GM21515 (cell line): ENCODE data around the gene TMEM41B.
"Not testable (repeated sequence)": the region's sequence is repeated elsewhere in the genome, so short reads cannot be mapped to it uniquely, and the experiment has no call there.

Source experiments
- ATAC-seq: cut with Tn5 transposase; IDR thresholded peaks from one replicate; pipeline ENCODE4 v1.9.1; 2021; ENCODE audit not compliant: unreplicated experiment

The TMEM41B gene, protein sequence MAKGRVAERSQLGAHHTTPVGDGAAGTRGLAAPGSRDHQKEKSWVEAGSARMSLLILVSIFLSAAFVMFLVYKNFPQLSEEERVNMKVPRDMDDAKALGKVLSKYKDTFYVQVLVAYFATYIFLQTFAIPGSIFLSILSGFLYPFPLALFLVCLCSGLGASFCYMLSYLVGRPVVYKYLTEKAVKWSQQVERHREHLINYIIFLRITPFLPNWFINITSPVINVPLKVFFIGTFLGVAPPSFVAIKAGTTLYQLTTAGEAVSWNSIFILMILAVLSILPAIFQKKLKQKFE

DNA sequence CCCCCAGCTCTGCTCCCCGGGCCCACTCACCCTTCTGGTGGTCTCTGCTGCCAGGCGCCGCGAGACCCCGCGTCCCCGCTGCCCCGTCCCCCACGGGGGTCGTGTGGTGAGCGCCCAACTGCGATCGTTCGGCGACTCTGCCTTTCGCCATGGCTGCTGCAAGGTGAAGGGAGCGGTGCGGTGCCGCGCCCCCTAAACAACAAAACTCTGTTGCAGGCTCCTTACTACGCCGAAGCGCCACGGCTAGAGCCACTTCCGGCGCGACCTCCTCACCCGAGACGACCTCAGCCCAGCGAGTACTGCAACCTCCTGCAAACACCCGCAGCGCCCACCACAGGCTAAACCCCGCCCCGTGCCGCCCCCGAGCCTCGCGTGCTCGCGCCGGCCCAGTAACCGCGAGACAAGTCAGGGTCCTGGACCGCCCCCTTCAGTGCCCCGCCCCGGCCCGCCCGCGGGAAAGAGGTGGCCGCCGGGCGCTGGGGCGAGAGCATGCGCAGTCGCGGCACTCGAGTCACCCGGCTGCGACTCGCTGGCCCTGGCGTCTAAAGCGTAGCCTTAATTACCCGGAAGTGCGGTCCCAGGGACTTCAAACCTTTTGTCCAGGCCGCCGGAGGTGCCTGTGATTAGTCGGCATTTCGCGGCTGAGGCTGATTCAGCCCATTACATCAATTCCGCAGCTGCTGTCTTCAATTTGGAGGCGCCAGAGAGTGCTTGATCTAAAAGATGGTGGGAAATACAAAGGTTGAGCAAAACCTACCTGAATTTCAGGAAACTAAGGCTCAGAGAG lies at the start of gene TMEM41B:
Gene TMEM41B, minus strand, starts transcription at position 303 of the 787 bp plus-strand sequence. Its CDS starts 152 bp downstream, at position 151.
- peak; percentile 96 for ATAC-seq

DNA sequence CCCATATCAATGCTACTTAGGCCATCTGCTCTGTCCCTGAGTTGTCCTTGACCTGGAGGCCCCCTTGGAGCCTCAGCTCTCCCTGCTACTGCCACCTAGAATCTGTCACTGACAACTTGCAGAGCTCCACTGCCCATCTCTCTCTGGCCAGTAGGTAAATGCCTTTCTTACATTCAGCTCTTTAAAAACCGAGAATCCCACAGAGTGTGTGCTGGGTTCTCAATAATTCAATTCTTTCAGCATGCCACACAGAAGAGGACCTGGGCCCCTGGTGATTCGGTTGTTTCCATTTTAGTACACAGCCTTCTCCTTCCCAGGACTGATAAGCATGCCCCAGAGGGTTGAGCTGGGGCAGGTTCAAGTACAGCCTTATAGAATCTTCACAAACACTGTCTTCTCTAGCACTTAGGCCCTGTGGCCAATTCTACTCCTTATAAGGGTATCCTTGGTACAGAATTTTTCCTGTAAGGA lies 48.0 kb upstream of the TMEM41B start:
- ATAC-seq, result no peak

DNA sequence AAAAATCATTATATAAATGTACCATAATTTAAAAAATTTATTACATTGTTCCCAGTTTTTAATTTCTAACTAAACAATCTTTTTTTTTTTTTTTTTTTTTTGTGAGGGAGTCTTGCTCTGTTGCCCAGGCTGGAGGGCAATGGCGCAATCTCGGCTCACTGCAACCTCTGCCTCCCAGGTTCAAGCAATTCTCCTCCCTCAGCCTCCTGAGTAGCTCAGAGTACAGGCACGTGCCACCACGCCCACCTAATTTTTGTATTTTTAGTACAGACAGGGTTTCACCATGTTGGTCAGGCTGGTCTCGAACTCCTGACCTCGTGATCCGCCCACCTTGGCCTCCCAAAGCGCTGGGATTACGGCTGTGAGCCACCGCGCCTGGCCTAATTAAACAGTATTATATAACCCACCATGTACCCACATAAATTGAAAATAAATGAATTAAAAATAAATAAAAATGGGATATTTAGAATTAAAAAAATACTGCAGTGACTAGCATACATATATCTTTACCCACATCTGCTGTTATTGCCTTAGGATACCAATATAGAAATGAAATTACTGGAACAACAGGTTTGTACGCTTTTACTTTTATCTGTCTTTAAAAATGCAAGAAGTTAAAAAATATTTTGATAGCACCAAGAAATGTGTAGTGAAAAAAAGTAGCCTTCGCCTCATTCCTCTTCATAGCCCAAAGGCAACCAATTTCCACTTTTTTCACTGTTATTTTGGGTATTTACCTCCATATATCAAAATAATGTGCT lies 46.6 kb upstream of the TMEM41B start:
- ATAC-seq, result not testable (repeated sequence)

DNA sequence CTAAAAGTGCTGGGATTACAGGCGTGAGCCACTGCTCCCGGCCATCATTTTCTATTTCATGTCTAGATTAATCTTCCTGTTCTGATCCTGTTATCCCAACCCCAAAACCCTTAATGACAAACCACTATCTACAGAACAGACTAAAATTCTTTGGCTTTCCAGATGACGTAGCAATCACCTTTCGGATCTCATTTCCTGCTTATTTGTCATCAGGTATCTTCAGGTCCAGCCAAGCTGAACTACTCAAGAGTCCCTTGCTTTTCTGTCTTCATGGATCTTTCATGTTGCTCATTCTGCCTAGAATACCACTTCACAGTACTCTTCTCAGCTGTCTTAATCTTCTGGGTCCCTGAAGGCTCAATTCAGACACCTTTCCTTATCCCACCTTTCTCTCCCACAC lies 42.6 kb upstream of the TMEM41B start:
- ATAC-seq, result no peak

DNA sequence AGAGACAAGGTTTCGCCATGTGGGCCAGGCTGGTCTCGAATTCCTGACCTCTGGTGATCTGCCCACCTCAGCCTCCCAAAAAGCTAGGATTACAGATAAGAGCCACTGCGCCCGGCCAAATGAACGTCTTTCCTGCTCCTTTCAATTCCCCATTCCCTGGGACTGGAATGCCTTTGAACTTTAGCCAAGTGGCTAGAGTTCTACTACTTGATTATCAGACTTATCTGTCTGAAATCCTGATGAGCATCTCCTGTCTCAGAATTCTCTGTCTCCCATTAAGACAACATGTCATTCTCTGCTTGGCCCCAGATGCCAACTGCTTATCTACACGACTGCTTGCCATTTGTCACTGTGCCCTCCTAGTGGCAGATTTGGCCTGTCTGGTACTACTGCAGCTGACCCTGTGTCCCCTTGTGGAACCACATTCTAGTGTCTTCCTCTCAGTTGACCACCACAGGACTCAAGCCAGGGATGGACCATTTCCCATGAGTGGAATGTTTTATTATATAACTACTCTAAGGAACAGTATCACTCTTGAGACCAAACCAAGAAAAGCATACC lies 37.0 kb upstream of the TMEM41B start:
- no peak for ATAC-seq

DNA sequence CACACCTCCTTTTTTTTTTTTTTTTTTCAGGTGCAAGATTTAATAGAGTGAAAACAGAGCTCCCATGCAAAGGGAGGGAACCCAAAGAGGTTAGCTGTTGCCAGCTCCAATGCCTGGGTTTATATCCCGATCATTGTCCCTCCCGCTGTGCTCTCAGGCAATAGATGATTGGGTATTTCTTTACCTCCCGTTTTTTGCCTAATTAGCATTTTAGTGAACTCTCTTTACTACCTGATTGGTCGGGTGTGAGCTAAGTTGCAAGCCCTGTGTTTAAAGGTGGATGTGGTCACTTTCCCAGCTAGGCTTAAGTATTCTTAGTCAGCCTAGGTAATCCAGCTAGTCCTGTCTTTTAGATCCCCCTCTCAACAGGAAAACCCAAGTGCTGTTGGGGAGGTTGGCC lies 33.4 kb upstream of the TMEM41B start:
- ATAC-seq, result not testable (repeated sequence)

DNA sequence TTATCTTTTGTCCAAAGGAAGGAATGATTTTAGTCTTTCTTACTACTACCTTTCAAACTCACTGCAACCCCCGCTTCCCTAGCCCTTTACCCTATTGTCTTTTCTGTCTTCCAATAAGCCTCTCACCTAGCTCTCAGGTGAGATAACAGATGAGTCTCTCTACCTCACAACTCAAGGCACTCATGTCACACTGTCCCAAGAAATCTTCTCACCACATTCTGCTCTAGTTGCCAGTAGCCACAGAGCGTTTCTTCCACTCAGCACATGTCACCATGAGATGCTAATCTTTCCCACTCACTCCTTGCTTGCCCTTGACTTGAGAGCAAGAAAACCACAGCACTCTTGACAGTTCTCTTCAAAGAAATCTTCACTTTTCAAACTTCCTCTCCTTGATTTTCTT lies 32.7 kb upstream of the TMEM41B start:
- no peak for ATAC-seq

DNA sequence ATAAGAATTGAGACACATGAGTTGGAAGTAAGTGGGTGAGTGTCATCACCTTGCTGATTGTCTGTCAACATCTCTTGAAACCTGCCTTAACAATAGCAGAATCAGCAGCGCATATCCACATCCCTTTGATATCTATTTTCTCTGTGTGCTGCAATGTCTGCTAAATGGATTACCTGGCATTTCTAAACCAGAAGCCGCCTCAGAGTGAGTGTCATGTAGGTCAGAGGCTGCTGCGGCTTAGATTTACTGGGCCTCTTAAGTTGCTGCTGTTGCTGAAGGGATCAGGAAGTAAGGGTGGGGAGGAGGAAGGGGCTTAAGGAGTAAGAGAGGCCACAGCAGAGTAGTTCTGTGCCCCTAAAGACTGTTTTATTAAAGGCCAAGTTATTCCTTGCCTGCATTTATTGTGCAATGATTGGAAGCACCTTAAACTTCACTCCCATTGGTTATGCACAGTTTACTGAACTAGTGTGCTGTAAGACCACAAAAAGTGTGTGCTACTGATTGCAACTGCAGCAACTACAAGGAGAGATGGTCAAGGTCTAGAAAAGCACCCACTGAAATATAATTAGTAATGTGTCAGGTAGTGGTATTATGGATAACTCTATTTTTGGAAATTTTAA lies 29.8 kb upstream of the TMEM41B start:
- no peak for ATAC-seq

DNA sequence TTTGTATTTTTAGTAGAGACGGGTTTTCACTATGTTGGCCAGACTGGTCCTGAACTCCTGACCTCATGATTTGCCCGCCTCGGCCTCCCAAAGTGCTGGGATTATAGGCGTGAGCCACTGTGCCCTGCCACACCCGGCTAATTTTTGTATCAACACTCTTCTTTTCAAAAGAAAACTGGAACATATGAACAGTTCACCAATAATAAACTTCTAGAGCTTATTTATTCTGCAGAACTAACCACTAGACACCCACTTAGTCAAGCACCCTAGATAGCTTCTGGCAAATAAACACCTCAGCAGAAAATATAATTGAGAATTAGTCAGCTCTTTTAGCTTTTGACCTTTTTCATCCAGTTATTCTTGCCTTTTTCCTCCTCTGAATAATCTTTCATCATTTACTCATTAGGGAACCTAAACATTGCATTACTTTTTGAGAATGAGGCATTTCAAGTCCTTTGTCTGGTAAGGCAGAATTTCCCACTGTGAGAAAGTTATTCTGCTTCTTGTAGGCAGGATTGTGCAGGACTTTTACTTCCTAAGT lies 27.3 kb upstream of the TMEM41B start:
- ATAC-seq, result no peak

DNA sequence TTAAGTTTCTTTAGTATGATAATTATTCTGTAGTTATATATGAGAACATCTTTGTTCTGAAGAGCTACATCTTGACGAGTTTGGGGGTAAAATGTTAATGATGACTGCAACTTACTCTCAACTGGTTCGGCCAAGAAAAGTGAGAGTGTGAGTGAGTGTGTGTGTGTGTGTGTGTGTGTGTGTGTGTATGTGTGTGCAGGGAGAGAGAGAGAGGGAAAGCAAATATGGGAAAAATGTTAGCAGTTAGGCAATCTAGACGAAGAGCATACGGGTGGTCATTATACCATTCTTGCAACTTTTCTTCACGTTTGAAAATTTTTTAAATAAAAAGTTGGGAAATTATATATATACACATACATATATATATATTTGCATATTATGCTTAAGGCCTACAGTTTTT lies 18.3 kb upstream of the TMEM41B start:
- ATAC-seq, result no peak

DNA sequence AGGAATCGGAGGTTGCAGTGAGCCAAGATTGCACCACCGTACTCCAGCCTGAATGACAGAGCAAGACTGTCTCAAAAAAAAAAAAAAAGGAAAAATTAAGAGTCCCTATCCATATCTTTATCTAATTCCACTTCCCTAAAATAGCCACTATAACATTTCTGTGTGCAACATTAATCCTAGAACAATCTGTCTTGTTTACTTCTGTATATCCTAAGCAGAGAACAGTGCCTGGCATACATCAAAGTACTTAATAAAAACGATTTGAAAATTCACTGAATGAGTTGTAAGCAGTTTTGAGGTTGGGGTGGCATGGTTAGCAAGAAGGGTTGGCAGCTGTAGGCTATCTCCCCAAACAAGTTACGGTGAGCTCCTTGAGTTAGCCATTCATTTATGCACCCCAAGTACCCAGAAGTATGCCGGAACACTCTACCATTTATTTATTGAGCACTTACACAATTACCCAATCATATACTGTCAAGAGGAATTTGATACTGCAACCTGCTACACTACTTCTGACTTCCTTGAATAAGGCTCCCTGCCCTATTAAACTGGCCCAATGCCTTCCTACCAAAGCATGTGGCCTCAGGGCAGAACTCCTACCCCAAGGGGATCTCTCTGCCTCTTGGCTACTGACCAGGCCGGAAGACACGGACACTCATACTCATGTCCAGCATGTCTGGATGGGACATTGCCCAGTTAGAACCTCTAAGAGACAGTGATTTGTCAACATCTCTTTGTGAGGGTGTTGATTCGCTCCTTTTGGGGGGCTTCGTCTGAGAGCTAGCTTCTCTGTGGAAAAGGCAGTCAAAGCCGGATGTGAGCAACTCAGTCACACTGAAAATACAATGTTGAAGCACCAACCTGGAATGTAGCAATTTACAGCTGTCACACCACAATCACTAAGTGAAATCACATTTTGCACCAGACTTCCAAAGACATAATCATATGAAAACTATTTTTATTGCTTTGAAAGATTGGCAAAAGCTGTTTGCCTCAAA lies 16.3 kb upstream of the TMEM41B start:
- no peak for ATAC-seq

DNA sequence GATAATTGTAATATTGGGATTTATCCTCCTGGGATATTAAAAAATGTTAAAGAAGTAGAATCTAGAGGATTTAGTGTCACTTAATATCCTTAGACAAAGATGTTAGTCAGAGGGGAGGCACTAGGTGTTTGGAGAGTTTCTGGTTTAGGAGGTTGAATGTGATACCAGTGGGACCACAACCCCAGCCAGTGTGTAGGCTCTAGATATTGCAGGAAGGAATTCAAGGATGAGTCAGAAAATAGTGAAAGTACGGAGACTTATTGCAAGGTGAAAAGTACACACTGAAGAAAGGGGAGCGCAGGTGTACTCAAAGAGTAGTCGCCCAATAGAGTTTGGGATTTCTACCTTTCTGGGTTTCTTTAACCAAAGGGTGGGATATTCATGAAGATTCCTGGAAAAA lies 5.7 kb upstream of the TMEM41B start:
- ATAC-seq, result no peak

DNA sequence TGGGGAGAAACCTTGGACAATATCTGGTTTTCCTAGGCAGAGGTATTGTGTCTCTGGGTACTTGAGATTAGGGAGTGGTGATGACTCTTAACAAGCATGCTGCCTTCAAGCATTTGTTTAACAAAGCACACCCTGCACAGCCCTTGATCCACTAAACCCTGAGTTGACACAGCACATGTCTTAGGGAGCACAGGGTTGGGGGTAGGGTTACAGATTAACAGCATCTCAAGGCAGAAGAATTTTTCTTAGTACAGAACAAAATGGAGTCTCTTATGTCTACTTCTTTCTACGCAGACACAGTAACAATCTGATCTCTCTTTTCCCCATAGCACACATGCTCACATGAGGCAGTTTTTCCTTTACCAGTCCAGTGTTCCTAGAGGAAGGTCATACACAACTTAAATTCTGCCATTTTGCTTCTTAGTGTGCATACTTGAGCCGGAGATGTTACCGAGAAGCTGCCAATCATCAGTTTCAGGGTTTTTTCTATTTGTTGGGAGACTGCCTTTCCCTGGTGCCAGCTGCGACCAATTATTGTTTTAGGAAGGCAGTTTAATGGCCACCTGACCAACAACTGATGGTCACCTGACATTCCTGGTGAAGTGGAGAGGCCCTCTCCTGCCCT lies 5.1 kb upstream of the TMEM41B start:
- ATAC-seq, result not testable (repeated sequence)

DNA sequence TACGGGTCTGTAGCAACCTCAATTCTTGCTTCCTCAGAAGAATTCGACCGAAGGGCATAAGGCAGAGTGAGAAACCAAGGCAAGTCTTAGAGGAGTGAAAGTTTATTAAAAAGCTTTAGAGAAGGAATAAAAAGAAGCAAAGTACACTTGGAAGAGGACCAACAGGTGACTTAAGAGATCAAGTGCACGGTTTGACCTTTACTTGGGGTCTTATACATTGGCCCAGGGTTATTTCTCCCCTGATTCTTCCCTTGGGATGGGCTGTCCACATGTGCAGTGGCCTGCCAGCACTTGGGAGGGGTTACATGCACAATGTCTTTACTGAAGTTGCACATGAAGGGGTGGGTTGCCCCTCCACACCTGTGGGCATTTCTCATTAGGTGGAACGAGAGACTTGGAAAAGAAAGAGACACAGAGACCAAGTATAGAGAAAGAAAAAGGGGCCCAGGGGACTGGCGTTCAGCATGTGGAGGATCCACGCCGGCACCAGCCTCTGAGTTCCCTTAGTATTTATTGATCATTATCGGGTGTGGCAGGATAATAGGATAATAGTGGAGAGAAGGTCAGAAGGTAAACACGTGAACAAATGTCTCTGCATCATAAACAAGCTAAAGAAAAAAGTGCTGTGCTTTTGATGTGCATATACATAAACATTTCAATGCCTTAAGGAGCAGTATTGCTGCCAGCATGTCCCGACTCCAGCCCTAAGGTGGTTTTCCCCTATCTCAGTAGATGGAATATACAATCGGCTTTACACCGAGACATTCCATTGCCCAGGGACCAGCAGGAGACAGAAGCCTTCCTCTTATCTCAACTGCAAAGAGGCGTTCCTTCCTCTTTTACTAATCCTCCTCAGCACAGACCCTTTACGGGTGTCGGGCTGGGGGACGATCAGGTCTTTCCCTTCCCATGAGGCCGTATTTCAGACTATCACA lies 4.3 kb upstream of the TMEM41B start:
- not testable (repeated sequence) for ATAC-seq

DNA sequence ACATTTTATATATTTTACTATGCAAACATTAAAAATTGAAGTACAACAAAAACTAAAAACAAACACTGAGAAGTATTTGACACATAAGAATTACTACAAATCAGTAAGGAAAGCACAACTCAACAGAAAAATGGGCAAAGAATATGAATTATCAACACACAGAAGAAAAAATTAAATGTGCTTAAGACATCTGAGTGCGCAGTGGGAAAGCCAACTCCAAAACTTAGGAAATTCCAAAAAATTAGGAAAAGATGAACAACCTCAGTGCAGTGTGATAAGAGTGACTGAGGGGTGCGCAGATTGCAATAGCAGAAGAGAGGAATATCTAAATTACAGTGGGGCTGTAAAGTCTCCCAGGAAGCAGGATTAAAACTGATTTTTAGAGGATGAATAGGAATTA lies 1.9 kb upstream of the TMEM41B start:
- no peak for ATAC-seq

DNA sequence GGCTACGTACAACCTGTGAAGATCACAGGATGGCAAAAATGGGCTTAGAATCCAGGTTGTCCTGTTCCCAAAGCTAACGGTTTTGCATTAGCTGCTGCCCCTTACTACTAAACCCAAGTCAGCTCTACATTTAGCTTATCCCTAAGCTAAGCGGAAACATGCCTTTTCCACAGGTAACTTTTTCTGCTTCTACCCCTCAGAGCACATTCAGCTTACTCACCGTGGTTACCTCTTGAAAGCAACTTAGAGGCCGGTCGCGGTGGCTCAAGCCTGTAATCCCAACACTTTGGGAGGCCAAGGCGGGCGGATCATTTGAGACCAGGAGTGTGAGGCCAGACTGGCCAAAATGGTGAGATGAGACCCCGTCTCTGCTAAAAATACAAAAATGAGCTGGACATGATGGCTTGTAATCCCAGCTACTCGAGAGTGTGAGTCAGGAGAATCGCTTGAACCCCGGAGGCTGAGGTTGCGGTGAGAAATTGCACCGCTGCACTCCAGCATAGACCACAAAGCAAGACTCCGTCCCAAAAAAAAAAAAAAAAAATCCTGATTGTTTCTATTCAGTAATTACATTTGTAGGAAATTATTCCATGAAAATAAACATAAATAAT lies 790 bp upstream of the TMEM41B start:
- no peak for ATAC-seq

DNA sequence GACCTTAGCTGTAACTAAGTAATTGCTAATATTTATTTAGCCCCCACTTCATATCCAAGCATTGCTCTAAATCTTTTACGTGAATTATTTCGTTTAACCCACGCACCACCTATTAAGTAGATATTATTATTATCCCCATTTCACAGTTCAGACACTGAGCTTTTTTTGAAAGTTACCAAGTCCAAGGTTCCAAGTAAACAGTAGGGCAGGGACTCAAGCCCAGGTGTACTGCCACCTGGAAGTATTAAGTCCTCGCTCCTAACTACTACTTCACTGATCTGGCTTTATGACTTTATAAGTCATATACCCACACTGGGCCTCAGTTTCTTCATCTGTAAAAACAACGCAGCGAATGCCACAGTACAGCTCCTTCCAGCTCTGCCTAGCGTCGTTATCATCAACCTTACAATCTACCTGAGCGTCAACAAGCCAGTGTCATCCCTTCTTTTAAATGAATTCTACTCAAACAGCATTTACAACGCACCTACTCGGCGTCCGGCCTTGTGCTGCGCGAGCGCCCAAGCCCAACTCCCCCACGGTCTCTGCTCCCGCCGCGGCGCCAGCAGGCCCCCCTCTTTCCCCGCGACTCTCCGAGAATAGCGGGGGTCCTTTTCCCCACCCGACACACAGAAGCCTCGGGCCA lies 624 bp downstream of the TMEM41B start:
- peak; percentile 26 for ATAC-seq
